Body of pancreas (tissue), 4 donors: ENCODE data around the gene KLHL11. TPM values are rescaled to one million over a fixed set of nuclear protein-coding genes. Genes with fewer than 3 reads are reported as not detected.

Experiments used
- ATAC-seq: fragments of 150-250 bp; one replicate; pipeline ENCODE4 v1.9.1; 2016
- DNase-seq, 4 donors: peaks; one replicate each; pipeline ENCODE4 v3.0.0-alpha.2; 2019
- H3K27ac ChIP-seq, 4 donors: fragments of 200-600 bp; sonication (generic); 1 replicate in 3 of 4; 2 replicates in 1 of 4; pipeline versions ENCODE4 v1.5.1 to v1.6.1; 2016 to 2019; ENCODE audit warnings: mild to moderate bottlenecking in 1 of 4, mixed read lengths in 1 of 4, moderate library complexity in 1 of 4
- H3K27me3 ChIP-seq, 2 donors: fragments of 200-600 bp; sonication (generic); one replicate each; pipeline ENCODE4 v1.6.0; 2016; ENCODE audit warnings: mild to moderate bottlenecking in 1 of 2
- H3K36me3 ChIP-seq, 2 donors: fragments of 200-600 bp; sonication (generic); replicated peaks in 1 of 2; 2 replicates each; pipeline ENCODE4 v1.5.1; 2016; ENCODE audit warnings: low read depth in 2 of 2; ENCODE audit not compliant: insufficient read depth in 1 of 2
- H3K4me1 ChIP-seq: fragments of 200-600 bp; sonication (generic); one replicate; pipeline ENCODE4 v1.6.0; 2016
- H3K4me3 ChIP-seq, 2 donors: fragments of 200-600 bp; sonication (generic); 1 replicate in 1 of 2; 2 replicates in 1 of 2; pipeline ENCODE4 v1.5.1; 2016 to 2019
- H3K9me3 ChIP-seq, 3 donors: fragments of 200-600 bp; sonication (generic); 1 replicate in 2 of 3; 2 replicates in 1 of 3; pipeline ENCODE4 v1.5.1; 2016
- POLR2A ChIP-seq, 3 donors: fragments of 450-650 bp; IDR thresholded peaks; one replicate each; pipeline ENCODE4 v1.6.1; 2016; ENCODE audit warnings: antibody characterized with exemption in 3 of 3, mild to moderate bottlenecking in 2 of 3
- WGBS, 2 donors: methylation state at CpG; one replicate each; pipeline ENCODE4 v1.1.5; 2017; 5-methylcytosine and 5-hydroxymethylcytosine counted together
- intact Hi-C: fragments of 100-400 bp; cut with DNase I; formaldehyde crosslinking; loops from one replicate; pipeline ENCODE4 v1.15.1; 2023
- total RNA-seq, 2 donors: library from RNA; depleted of rRNA; stranded (reverse); fragments of >200 nt; gene quantifications; one replicate each; pipeline ENCODE4 v1.1.0, GENCODE V29; 2016
- TF ChIP-seq, protein P1 (sequence below), 7 experiments: fragments of 450-650 bp in 4 of 7; fragments of 200-600 bp in 3 of 7; sonication (generic) in 3 of 7; IDR thresholded peaks; one replicate each; pipeline ENCODE4 v1.5.1; 2016 to 2019; ENCODE audit warnings: antibody characterized with exemption in 7 of 7

KLHL11 gene
- total RNA-seq, 2 donors from 2014 or later: 15.2 to 16.3 TPM

DNA sequence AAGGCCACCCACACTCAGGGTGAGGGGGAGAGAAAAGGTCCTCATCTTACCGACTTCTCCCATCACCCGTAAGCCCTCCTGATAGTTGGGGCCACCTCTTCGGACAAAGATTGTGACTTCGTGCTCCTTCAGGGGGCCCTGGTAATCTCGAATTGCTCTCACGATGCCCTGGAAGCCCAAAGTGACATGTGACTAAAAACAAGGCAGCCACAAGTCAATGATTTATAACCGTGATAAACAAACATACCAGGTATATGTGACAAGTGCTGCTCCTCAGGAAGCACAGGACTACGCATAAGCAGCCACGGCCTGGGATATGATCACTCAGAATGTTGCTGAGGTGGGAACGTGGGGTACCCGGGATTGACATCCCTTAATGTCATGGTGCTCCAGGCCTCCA lies 36.4 kb upstream of the KLHL11 start:
- TF ChIP-seq, protein P1, sequence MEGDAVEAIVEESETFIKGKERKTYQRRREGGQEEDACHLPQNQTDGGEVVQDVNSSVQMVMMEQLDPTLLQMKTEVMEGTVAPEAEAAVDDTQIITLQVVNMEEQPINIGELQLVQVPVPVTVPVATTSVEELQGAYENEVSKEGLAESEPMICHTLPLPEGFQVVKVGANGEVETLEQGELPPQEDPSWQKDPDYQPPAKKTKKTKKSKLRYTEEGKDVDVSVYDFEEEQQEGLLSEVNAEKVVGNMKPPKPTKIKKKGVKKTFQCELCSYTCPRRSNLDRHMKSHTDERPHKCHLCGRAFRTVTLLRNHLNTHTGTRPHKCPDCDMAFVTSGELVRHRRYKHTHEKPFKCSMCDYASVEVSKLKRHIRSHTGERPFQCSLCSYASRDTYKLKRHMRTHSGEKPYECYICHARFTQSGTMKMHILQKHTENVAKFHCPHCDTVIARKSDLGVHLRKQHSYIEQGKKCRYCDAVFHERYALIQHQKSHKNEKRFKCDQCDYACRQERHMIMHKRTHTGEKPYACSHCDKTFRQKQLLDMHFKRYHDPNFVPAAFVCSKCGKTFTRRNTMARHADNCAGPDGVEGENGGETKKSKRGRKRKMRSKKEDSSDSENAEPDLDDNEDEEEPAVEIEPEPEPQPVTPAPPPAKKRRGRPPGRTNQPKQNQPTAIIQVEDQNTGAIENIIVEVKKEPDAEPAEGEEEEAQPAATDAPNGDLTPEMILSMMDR (IDR thresholded peaks at IDR 0.05): no peak
- TF ChIP-seq POLR2A (IDR thresholded peaks at IDR 0.05): no peak
- H3K27ac ChIP-seq: no peak overlapping the region
- H3K9me3 ChIP-seq: no peaks in the 10 kb centered on the region
- no peaks in the 10 kb centered on the region for H3K27me3 ChIP-seq
- intact Hi-C loops: no loop called here
- 62 to 69% methylated on average over 11 of the region's 11 CpGs for WGBS, 2 donors
- no peak overlapping the region for H3K4me3 ChIP-seq
- H3K4me1 ChIP-seq: peaks cover 16% of the 10 kb centered on the region
- DNase-seq (no peak), ATAC-seq (no peak)
- H3K36me3 ChIP-seq: peaks cover 8 to 48% of the 10 kb centered on the region in 2 donors

DNA sequence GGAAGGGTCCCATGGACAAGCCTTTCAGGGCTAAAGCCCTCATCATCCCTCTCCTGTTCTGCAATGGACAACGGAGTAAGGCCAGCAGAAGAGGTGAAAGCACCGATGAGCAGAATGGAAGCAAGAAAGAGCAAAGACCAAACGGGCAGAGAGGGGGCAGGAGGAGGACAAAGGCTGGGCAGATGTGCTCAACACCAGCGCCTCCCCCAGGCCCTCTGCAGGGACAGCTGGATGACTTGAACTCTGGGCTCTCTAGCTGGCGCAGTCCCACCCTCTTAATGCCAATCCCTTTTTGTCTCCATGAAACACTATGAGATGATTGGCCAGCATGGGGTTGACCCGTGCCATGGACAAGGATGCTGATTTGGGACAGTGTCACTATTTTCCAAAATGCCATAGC lies 31.5 kb upstream of the KLHL11 start:
- H3K9me3 ChIP-seq: no peaks in the 10 kb centered on the region
- no peak for ATAC-seq
- H3K4me1 ChIP-seq: peaks cover 37% of the 10 kb centered on the region
- no peaks in the 10 kb centered on the region for H3K27me3 ChIP-seq
- 91 to 92% methylated on average over 6 of the region's 6 CpGs for WGBS, 2 donors
- TF ChIP-seq, protein P1 (IDR thresholded peaks at IDR 0.05): no peak
- TF ChIP-seq POLR2A (IDR thresholded peaks at IDR 0.05): no peak
- intact Hi-C loops: no loop called here
- H3K27ac ChIP-seq: no peak overlapping the region
- H3K36me3 ChIP-seq: peaks cover 23 to 26% of the 10 kb centered on the region in 2 donors
- DNase-seq: no peak
- no peak overlapping the region for H3K4me3 ChIP-seq

DNA sequence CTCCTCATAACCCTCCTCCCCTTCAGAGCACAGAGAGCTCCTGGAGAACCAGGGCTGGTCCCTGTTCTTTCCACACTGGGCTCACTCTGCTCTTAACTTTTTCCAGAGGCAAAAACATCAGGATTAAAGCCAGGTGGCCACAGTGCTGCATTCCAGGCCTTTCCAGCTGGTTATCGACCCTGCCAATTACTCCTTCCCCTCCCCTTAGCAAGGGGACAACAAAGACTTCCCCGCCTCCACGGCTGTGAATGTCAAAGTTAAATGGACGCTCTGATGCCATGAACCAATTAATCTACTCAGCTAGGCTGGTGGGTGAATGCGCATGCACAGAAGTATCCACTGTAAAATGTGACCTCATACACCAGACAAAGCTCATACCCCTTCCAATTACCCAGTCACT lies 30.4 kb upstream of the KLHL11 start:
- peak overlapping the region in 3 of 4 donors; percentile 52 to 76 (median 61) for H3K27ac ChIP-seq
- no peak overlapping the region for H3K4me3 ChIP-seq
- peaks cover 37% of the 10 kb centered on the region for H3K4me1 ChIP-seq
- ATAC-seq (peak; percentile 39), DNase-seq (peak in 3 of 4 donors; percentile 44 to 60 (median 49))
- 27 to 63% methylated on average over 5 of the region's 5 CpGs for WGBS, 2 donors
- H3K9me3 ChIP-seq: no peaks in the 10 kb centered on the region
- no peaks in the 10 kb centered on the region for H3K27me3 ChIP-seq
- peaks cover 23 to 27% of the 10 kb centered on the region in 2 donors for H3K36me3 ChIP-seq
- TF ChIP-seq, protein P1 (IDR thresholded peaks at IDR 0.05): peak in 1 of 7 experiments; percentile 22
- no peak for TF ChIP-seq POLR2A (IDR thresholded peaks at IDR 0.05)
- intact Hi-C loops: no loop called here

DNA sequence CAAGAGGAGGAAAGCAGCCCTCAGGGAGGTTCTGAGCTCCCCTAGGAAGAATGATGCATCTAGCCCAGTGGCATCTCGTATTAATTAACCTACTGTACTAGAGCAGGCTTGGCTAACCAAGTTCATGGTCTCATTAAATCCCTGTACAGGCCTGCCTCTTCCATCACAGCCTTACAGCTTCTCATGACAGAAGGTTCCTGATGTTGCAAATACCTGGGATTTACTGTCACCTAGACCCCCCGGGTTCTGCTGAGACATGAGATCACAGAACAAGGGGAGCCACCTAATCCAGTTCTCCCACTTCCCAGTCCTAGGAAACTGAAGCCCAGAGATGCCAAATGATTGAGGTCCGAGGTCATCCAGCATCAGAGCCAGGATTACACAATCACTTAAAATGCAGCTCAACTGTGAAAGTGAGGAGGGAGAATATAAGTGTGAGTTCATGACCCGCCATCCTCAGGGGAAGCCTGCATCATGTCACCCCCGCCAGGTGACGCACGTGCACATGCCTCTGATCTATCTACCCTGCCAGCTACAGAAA lies 29.6 kb upstream of the KLHL11 start:
- 41 to 46% methylated on average over 3 to 7 of the region's 7 CpGs for WGBS, 2 donors
- TF ChIP-seq POLR2A (IDR thresholded peaks at IDR 0.05): no peak
- TF ChIP-seq, protein P1 (IDR thresholded peaks at IDR 0.05): no peak
- DNase-seq (peak in 3 of 4 donors; percentile 30 to 54 (median 39)), ATAC-seq (peak; percentile 64)
- no peaks in the 10 kb centered on the region for H3K9me3 ChIP-seq
- H3K27me3 ChIP-seq: no peaks in the 10 kb centered on the region
- intact Hi-C loops: no loop called here
- H3K36me3 ChIP-seq: peaks cover 23 to 28% of the 10 kb centered on the region in 2 donors
- peak overlapping the region in 3 of 4 donors; percentile 52 to 76 (median 61) for H3K27ac ChIP-seq
- H3K4me3 ChIP-seq: no peak overlapping the region
- H3K4me1 ChIP-seq: peaks cover 37% of the 10 kb centered on the region

DNA sequence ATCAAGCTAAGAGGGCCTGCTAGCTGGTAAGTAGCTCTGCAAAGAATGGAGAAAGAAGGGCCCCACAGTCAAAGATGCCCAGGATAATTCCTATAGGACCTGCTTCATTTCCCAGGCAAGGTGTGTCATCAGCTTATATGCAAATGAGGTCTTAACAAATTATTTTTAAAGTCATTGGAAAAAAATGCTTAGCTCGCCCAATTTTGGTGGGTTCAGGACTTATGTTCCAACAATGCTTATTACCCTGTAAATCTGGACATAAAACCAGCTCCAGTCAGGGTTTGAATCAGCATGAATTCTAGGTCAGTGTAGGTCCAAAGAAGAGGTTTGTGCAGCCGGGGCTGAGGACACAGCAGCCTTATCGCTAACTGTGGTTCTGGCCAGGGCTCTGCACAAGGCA lies 28.2 kb upstream of the KLHL11 start:
- WGBS, 2 donors: 89 to 90% methylated on average over 3 of the region's 3 CpGs

More for the DNA sequence above, 28.2 kb upstream of the KLHL11 start:
- TF ChIP-seq POLR2A (IDR thresholded peaks at IDR 0.05): no peak
- TF ChIP-seq, protein P1 (IDR thresholded peaks at IDR 0.05): no peak
- H3K9me3 ChIP-seq: no peaks in the 10 kb centered on the region
- H3K27me3 ChIP-seq: no peaks in the 10 kb centered on the region
- ATAC-seq: no peak
- peaks cover 26 to 32% of the 10 kb centered on the region in 2 donors for H3K36me3 ChIP-seq
- H3K27ac ChIP-seq: no peak overlapping the region
- H3K4me3 ChIP-seq: no peak overlapping the region
- DNase-seq: no peak
- intact Hi-C loops: no loop called here
- peaks cover 24% of the 10 kb centered on the region for H3K4me1 ChIP-seq
